Retinal pigment epithelial cell (primary cell): ENCODE data around the gene ADD1.

Experiments
- DNase-seq: peaks from one replicate; pipeline ENCODE4 v3.0.0-alpha.2; 2010; ENCODE audit warnings: low read depth
- H3K4me3 ChIP-seq: 2 replicates; pipeline ENCODE4 v1.5.1; 2011; ENCODE audit warnings: mild to moderate bottlenecking, low read length, control low read depth, moderate library complexity
- TF ChIP-seq, protein P1 (sequence below): conservative IDR thresholded peaks from 2 replicates; pipeline ENCODE4 v1.5.1; 2011; ENCODE audit warnings: low read depth, low read length, control low read depth, inconsistent platforms

The ADD1 gene, protein sequence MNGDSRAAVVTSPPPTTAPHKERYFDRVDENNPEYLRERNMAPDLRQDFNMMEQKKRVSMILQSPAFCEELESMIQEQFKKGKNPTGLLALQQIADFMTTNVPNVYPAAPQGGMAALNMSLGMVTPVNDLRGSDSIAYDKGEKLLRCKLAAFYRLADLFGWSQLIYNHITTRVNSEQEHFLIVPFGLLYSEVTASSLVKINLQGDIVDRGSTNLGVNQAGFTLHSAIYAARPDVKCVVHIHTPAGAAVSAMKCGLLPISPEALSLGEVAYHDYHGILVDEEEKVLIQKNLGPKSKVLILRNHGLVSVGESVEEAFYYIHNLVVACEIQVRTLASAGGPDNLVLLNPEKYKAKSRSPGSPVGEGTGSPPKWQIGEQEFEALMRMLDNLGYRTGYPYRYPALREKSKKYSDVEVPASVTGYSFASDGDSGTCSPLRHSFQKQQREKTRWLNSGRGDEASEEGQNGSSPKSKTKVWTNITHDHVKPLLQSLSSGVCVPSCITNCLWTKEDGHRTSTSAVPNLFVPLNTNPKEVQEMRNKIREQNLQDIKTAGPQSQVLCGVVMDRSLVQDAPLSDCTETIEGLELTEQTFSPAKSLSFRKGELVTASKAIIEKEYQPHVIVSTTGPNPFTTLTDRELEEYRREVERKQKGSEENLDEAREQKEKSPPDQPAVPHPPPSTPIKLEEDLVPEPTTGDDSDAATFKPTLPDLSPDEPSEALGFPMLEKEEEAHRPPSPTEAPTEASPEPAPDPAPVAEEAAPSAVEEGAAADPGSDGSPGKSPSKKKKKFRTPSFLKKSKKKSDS

DNA sequence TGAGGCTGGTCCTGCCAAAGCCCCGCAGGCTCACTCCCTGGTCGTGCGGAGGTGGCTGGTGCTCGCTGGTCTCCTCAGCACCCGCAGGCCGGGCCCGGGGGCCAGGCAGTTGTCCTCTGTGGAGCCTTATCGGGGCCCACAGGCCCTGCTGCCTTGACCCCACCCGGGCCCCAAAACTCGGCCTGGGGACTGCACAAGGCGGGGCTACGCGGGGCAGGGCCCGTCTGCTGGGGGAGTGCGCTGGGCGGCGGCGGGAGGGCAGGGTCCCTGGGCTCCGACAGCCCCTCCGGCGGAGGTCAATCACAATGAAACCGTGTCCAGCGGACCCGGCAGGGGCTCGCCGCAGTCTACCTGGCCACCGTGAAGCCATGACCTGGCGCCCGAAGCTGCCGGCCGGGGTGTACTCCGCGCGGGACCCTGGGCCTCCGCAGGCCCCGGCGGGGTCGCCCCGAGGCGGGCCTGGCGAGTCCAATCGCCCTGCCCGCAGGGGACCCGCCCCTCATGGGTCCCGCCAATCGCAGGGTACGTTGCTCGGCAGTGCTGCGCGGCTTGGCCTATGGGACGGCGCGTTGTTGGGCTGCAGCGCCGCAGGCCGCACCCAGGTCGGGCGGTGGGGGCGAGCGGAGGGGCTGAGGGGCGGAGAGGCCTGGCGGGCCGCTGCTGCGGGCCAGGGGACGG, at the start of gene ADD1:
TSS of gene ADD1 (plus strand) at position 582 of the 678 bp plus-strand sequence. CDS start 32,072 bp downstream, outside the sequence.
- DNase-seq, result peak; percentile 69
- TF ChIP-seq, protein P1, sequence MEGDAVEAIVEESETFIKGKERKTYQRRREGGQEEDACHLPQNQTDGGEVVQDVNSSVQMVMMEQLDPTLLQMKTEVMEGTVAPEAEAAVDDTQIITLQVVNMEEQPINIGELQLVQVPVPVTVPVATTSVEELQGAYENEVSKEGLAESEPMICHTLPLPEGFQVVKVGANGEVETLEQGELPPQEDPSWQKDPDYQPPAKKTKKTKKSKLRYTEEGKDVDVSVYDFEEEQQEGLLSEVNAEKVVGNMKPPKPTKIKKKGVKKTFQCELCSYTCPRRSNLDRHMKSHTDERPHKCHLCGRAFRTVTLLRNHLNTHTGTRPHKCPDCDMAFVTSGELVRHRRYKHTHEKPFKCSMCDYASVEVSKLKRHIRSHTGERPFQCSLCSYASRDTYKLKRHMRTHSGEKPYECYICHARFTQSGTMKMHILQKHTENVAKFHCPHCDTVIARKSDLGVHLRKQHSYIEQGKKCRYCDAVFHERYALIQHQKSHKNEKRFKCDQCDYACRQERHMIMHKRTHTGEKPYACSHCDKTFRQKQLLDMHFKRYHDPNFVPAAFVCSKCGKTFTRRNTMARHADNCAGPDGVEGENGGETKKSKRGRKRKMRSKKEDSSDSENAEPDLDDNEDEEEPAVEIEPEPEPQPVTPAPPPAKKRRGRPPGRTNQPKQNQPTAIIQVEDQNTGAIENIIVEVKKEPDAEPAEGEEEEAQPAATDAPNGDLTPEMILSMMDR, result no peak
- peak within 1 kb of the TSS; percentile 86 for H3K4me3 ChIP-seq

DNA sequence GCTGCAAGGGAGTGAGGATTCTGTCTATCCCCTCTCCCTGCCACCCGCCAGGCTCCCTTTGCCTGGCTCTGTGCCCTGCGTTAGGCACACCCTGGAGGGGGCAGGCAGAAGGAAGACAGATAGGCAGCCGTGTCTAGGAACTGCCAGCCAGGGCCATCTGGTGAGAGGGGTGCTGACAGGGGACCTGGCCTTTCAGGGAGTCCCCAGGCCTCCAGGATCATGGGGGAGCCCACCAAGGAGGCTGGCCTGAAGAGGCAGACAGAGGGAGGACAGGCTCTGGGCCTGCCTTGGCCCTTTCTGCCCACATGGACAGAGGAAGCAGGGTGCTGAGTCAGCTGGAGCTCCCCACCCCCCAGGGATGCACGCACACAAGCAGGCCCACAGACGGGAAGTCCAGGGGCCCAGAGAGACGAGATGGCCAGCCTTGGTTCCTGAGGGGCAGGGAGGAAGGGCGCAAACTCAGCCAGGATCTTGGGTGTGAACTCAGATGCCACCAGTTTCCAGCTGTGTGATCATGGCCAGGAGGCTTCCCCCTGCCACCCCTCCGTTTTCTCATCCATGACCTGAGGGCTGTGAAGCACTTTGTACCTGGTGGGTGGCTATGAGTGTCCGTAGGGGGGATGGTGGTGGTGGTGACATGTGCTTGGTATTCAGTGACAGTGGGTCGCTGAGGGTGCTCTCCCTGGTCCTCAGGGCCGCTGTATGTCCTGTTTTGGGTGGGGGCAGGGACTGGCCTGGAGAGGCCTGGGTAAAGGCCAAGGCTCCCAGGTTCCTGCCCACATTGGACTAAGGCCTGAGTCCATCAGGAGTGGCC, 49.0 kb upstream of the ADD1 start:
- no peak overlapping the region for H3K4me3 ChIP-seq
- TF ChIP-seq, protein P1, result no peak
- no peak for DNase-seq

DNA sequence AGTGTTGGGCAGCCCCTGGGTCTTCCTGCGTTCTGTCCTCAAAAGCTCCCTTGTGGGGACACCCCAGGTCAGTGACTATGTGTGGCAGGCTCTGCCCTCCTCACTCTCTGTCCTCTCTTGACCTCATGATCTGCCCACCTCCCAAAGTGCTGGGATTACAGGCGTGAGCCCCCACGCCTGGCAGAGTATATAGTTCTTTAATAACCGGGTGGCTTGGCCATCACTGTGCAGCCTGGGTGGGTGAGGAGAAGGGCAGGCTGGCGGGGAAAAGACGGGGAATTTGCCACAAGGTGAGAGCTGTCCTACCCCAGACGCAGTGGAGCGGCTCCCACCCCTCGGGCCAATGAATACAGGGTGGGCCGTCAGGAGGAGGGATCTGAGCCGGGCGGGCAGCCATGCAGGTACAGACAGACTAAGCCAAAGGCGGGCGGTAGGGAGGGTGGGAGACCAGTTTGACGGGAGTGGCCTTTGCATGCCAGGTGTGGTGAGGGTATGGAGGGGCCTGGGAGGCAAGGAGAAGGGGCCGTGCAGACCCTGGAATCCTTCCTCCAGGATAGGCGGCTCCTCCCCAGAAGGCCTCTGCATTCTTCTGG, 48.2 kb upstream of the ADD1 start:
- no peak for DNase-seq
- TF ChIP-seq, protein P1, result no peak
- no peak overlapping the region for H3K4me3 ChIP-seq

DNA sequence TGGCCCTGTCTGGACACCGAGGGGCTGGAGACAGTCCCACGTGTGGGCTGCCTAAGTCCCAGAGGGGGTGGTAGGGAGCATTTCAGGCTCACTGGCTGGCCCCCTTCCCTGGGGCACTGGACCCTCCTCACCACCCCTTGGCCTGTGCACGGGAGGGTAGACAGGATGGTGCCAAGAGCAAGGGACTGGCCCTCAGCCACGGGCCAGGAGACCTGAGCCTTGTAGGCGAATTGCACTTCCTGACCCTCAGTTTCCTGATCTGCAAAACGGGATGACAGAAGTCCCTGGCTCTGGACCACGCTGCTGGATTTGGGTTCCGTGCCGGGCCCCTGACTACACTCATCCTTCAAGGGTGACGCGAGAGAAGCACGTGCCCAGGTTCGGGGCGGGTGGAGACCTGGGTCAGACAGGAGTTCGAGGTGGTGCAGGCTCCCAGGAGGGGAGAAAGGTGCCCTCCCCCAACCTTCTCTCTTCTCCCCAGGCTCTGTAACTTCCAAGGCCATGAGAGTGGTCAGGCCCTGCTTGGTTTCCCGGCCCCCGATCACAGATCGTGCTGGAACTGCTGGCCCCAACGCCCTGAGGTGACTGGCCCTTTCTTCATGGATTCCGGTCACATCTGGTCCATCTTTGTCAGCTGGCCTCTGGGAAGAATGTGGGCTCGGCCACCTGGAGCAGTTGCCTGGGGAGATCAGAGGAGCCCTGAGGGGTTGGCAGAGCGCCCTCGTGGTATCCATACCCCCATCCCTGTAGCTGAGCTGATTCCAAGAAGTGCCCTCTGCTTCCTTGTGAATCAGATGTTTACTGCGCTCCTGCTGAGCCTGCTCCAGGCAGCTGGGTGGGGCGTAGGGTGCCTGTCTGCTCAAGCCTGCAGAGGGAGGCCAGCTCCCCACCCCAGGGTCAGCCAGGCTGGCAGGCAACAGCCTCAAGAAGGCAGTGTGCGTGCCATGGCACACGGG, 47.5 kb upstream of the ADD1 start:
- TF ChIP-seq, protein P1, result no peak
- H3K4me3 ChIP-seq, result no peak overlapping the region
- DNase-seq, result peak; percentile 35

DNA sequence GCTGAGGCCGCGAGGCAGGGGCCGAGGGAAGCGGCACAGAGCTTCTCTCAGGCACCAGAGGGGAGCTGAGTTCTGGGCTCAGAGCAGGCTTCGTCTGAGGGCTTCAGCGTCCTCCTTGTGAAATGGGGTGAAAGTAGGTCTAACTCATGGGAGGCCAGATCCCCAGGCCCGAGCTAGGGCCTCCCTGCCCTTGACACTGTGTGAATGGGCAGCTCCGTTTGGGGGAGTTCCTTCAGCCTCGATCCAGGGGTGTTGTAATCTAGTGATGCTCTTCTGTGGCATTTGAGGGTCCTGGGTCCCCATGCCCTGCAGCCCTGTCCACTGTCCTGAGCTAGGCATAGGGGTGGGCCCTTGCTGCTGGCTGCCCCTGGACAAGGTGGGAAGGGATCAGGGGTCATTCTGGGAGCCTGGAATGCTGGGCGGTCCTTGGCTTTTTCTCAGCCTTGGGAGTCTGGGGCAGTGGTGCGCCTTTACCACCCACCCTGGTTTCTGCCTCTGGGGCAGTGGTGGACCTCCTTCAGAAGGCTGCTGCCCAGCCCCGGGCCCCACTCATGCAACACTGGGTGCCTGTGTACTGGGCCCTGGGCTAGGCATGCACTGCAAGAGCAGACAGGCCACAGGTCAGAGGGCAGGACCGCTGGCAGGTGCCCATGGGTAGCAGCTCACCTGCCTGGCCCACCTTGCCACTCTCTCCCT, 46.6 kb upstream of the ADD1 start:
- TF ChIP-seq, protein P1, result no peak
- H3K4me3 ChIP-seq, result no peak overlapping the region
- DNase-seq, result no peak
